Ishikawa (cell line): Measurements from ENCODE around the gene DCXR.

Experiments
- CREB1 ChIP-seq: IDR thresholded peaks from 2 replicates; pipeline ENCODE4 v1.6.1; 2012; ENCODE audit warnings: low read depth
- EP300 ChIP-seq: IDR thresholded peaks from 2 replicates; pipeline ENCODE4 v1.6.1; 2012; ENCODE audit warnings: borderline replicate concordance
- RAD21 ChIP-seq: IDR thresholded peaks from 2 replicates; pipeline ENCODE4 v1.6.1; 2012; ENCODE audit warnings: low read depth
- YY1 ChIP-seq: IDR thresholded peaks from 2 replicates; pipeline ENCODE4 v1.6.1; 2012; ENCODE audit warnings: low read depth
- ZBTB7A ChIP-seq: IDR thresholded peaks from 2 replicates; pipeline ENCODE4 v1.6.1; 2012; ENCODE audit warnings: low read depth

- TF ChIP-seq ZBTB7A (no peak), EP300 (no peak), CREB1 (no peak), RAD21 (no peak), YY1 (no peak)
Measured at GRCh38 chr17:81993729-81994592, 43.5 kb downstream of the DCXR start.
